CD4-positive, alpha-beta memory T cell (primary cell): Measurements from ENCODE around the gene DPF3. TPM values are rescaled to one million over a fixed set of nuclear protein-coding genes. Genes with fewer than 3 reads are reported as not detected.

Experiments used
- CTCF ChIA-PET: fragments of 350-600 bp; sonication (Branson Sonifier 250); formaldehyde crosslinking; loops from one replicate; lab custom pipeline; 2021; ENCODE audit warnings: inconsistent platforms; ENCODE audit not compliant: partially characterized antibody; lab: Charles Lee
- POLR2A ChIA-PET: fragments of 350-600 bp; sonication (Branson Sonifier 250); formaldehyde crosslinking; loops from one replicate; lab custom pipeline; 2021; ENCODE audit not compliant: partially characterized antibody; lab: Charles Lee
- DNase-seq, 5 donors: peaks; one replicate each; pipeline versions ENCODE4 v3.0.0 to v3.0.0-alpha.2; 2020 to 2022; ENCODE audit warnings: mixed read lengths in 1 of 5
- H3K27ac ChIP-seq: one replicate; pipeline ENCODE4 v1.7.0; 2013; ENCODE audit warnings: low read depth, low read length
- H3K27me3 ChIP-seq: 2 replicates; pipeline ENCODE4 v1.7.0; 2013; ENCODE audit warnings: mild to moderate bottlenecking, low read length, moderate library complexity; ENCODE audit not compliant: insufficient read depth
- H3K36me3 ChIP-seq: 2 replicates; pipeline ENCODE4 v1.7.0; 2013; ENCODE audit warnings: mild to moderate bottlenecking, low read length, moderate library complexity; ENCODE audit not compliant: insufficient read depth
- H3K4me1 ChIP-seq: 2 replicates; pipeline ENCODE4 v1.7.0; 2013; ENCODE audit warnings: mild to moderate bottlenecking, low read length, moderate library complexity; ENCODE audit not compliant: insufficient read depth
- H3K4me3 ChIP-seq, 2 donors: one replicate each; pipeline ENCODE4 v1.7.0; 2013; ENCODE audit warnings: low read length in 2 of 2, mild to moderate bottlenecking in 1 of 2
- H3K9me3 ChIP-seq, 2 donors: one replicate each; pipeline ENCODE4 v1.7.0; 2013; ENCODE audit warnings: low read length in 2 of 2, control low read depth in 1 of 2; ENCODE audit not compliant: control insufficient read depth in 1 of 2
- H3K27ac Mint-ChIP-seq, 7 donors: one replicate each; pipeline ENCODE4 v1.8.0; 2020 to 2021; ENCODE audit warnings: mixed read lengths in 7 of 7, mild to moderate bottlenecking in 6 of 7, inconsistent platforms in 3 of 7, moderate library complexity in 3 of 7
- H3K27me3 Mint-ChIP-seq, 2 donors: one replicate each; pipeline ENCODE4 v1.8.0; 2020 to 2021; ENCODE audit warnings: mixed read lengths in 2 of 2
- H3K36me3 Mint-ChIP-seq, 2 donors: one replicate each; pipeline ENCODE4 v1.8.0; 2020 to 2021; ENCODE audit warnings: mixed read lengths in 2 of 2, inconsistent platforms in 1 of 2, mild to moderate bottlenecking in 1 of 2
- H3K4me1 Mint-ChIP-seq, 4 donors: one replicate each; pipeline ENCODE4 v1.8.0; 2020 to 2021; ENCODE audit warnings: mixed read lengths in 4 of 4, mild to moderate bottlenecking in 1 of 4
- H3K4me3 Mint-ChIP-seq, 8 donors: one replicate each; pipeline ENCODE4 v1.8.0; 2020 to 2021; ENCODE audit warnings: mixed read lengths in 8 of 8, mild to moderate bottlenecking in 7 of 8, moderate library complexity in 6 of 8, inconsistent platforms in 3 of 8
- H3K9me3 Mint-ChIP-seq, 8 donors: one replicate each; pipeline ENCODE4 v1.8.0; 2020 to 2021; ENCODE audit warnings: mixed read lengths in 8 of 8, mild to moderate bottlenecking in 5 of 8, inconsistent platforms in 3 of 8, moderate library complexity in 1 of 8
- intact Hi-C: fragments of 100-400 bp; cut with micrococcal nuclease; formaldehyde crosslinking; loops from one replicate; pipeline ENCODE4 v1.15.1; 2023
- polyA plus RNA-seq, 2 donors: library from polyadenylated mRNA; unstranded; fragments of 300-500 nt; fragmentation: Illumina TruSeq; gene quantifications; one replicate each; pipeline ENCODE4 v1.2.3, GENCODE V29; 2021
- total RNA-seq, 2 experiments: library from RNA; stranded (reverse); gene quantifications; one replicate each; pipeline ENCODE4 v1.2.3, GENCODE V29; 2021

The DPF3 gene
- total and polyA plus RNA-seq, 4 experiments from 2014 or later = 0.25 to 0.35 TPM; not detected in 2

- Mint-ChIP-seq H3K27ac (no peak overlapping the region), H3K36me3 (no peaks in the 10 kb centered on the region), H3K9me3 (no peaks in the 10 kb centered on the region), H3K27me3 (peaks cover 1 to 6% of the 10 kb centered on the region in 2 donors), H3K4me1 (peaks cover 0 to 3% (median under 1%) of the 10 kb centered on the region in 4 donors), H3K4me3 (no peak overlapping the region)
- H3K4me1 ChIP-seq = no peaks in the 10 kb centered on the region
- H3K36me3 ChIP-seq = no peaks in the 10 kb centered on the region
- no peak overlapping the region for H3K27ac ChIP-seq
- DNase-seq = no peak
- no peaks in the 10 kb centered on the region for H3K27me3 ChIP-seq
- no peaks in the 10 kb centered on the region for H3K9me3 ChIP-seq
- intact Hi-C loops = no loop called here
- H3K4me3 ChIP-seq = no peak overlapping the region
- CTCF ChIA-PET = interaction anchor here (0.6 to 1.4 kb wide), 2 partner anchors 85 to 549 kb away, joined by 3 read pairs; no protein-coding TSS in a partner anchor
- POLR2A ChIA-PET = no interaction called here
These were observed 30.5 kb downstream of the DPF3 start for GRCh38 chr14:72863216-72864006.

- CTCF ChIA-PET = no interaction called here
- POLR2A ChIA-PET = no interaction called here
- Mint-ChIP-seq H3K4me3 (no peak overlapping the region), H3K27ac (no peak overlapping the region), H3K9me3 (no peaks in the 10 kb centered on the region), H3K27me3 (peaks cover 0 to 4% of the 10 kb centered on the region in 2 donors), H3K36me3 (no peaks in the 10 kb centered on the region), H3K4me1 (peaks cover 0 to 3% (median under 1%) of the 10 kb centered on the region in 4 donors)
- H3K36me3 ChIP-seq = no peaks in the 10 kb centered on the region
- no peaks in the 10 kb centered on the region for H3K9me3 ChIP-seq
- DNase-seq = no peak
- intact Hi-C loops = no loop called here
- no peaks in the 10 kb centered on the region for H3K27me3 ChIP-seq
- no peaks in the 10 kb centered on the region for H3K4me1 ChIP-seq
- H3K27ac ChIP-seq = no peak overlapping the region
- H3K4me3 ChIP-seq = no peak overlapping the region
These were observed 37.2 kb downstream of the DPF3 start for GRCh38 chr14:72856530-72857266.

- POLR2A ChIA-PET = no interaction called here
- H3K27ac Mint-ChIP-seq = no peak overlapping the region
These were observed 38.0 kb downstream of the DPF3 start for GRCh38 chr14:72855913-72856312.

DNA sequence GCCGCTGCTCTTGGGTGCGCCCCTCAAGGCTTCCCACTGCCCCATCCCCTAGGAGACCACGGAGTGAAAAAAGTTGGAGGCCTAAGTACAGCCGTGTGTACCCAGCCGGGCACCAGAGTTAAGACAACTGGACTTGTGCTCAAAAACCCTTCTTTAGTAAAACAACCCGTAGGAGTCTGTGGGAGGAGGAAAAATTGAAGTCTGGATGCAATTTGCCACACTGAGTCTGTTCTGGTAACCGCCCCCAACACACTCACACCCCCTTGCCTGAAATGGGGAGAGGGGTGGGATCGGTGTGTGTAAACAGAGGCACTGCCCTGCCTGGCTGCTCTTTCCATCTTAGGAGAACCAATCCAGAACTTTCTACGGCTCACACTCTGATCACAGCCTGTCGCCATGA lies 41.7 kb downstream of the DPF3 start:
- H3K4me3 ChIP-seq = no peak overlapping the region
- peaks cover 0 to 1% (median 0%) of the 10 kb centered on the region in 4 donors for H3K4me1 Mint-ChIP-seq
- H3K9me3 ChIP-seq = no peaks in the 10 kb centered on the region
- no peak overlapping the region for H3K27ac ChIP-seq
- POLR2A ChIA-PET = no interaction called here
- intact Hi-C loops = no loop called here
- CTCF ChIA-PET = no interaction called here
- H3K27ac Mint-ChIP-seq = no peak overlapping the region
- H3K9me3 Mint-ChIP-seq = no peaks in the 10 kb centered on the region
- H3K27me3 Mint-ChIP-seq = peaks cover 4 to 5% of the 10 kb centered on the region in 2 donors
- H3K36me3 ChIP-seq = no peaks in the 10 kb centered on the region
- H3K27me3 ChIP-seq = no peaks in the 10 kb centered on the region
- H3K4me1 ChIP-seq = no peaks in the 10 kb centered on the region
- H3K4me3 Mint-ChIP-seq = no peak overlapping the region
- DNase-seq = no peak
- no peaks in the 10 kb centered on the region for H3K36me3 Mint-ChIP-seq

More at GRCh38 chr14:72855913-72856312, 38.0 kb downstream of the DPF3 start:
- Mint-ChIP-seq H3K36me3 (no peaks in the 10 kb centered on the region), H3K4me3 (no peak overlapping the region), H3K9me3 (no peaks in the 10 kb centered on the region), H3K27me3 (peaks cover 3% of the 10 kb centered on the region in 2 donors), H3K4me1 (peaks cover 0 to 1% (median under 1%) of the 10 kb centered on the region in 4 donors)
- Histone ChIP-seq H3K4me1 (no peaks in the 10 kb centered on the region), H3K27me3 (no peaks in the 10 kb centered on the region), H3K9me3 (no peaks in the 10 kb centered on the region), H3K27ac (no peak overlapping the region), H3K36me3 (no peaks in the 10 kb centered on the region), H3K4me3 (no peak overlapping the region)
- intact Hi-C loops = no loop called here
- no peak for DNase-seq
- CTCF ChIA-PET = interaction anchor here (1.2 kb wide), 1 partner anchor 49 kb away, joined by 3 read pairs; no protein-coding TSS in a partner anchor

DNA sequence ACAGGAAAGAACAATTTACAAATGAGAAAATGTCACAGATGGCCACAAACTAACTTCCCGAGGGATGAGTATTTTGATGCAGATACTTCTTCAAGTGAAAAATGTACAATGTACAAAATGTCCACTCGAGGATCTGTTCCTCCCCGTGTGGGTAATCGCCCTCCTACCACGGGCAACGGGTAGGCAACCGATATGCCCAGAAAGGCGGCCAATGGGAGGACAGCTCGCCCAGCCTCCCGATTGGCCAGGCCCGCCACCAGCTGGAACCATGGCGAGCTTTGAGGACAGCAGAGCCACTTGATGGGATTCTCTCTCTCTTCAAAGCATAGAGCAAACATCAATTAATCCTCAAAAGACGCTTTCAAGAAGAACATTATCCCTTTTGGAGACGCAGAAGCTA lies 42.3 kb downstream of the DPF3 start:
- Histone ChIP-seq H3K36me3 (no peaks in the 10 kb centered on the region), H3K27ac (no peak overlapping the region), H3K27me3 (no peaks in the 10 kb centered on the region), H3K4me1 (no peaks in the 10 kb centered on the region), H3K9me3 (no peaks in the 10 kb centered on the region), H3K4me3 (no peak overlapping the region)
- ChIA-PET POLR2A (no interaction called here), CTCF (no interaction called here)
- no peak for DNase-seq
- Mint-ChIP-seq H3K27me3 (peaks cover 4 to 5% of the 10 kb centered on the region in 2 donors), H3K4me1 (peaks cover 0 to 1% (median 0%) of the 10 kb centered on the region in 4 donors), H3K9me3 (no peaks in the 10 kb centered on the region), H3K36me3 (no peaks in the 10 kb centered on the region), H3K27ac (peak overlapping the region in 1 of 7 donors; percentile 43), H3K4me3 (no peak overlapping the region)
- intact Hi-C loops = no loop called here

DNA sequence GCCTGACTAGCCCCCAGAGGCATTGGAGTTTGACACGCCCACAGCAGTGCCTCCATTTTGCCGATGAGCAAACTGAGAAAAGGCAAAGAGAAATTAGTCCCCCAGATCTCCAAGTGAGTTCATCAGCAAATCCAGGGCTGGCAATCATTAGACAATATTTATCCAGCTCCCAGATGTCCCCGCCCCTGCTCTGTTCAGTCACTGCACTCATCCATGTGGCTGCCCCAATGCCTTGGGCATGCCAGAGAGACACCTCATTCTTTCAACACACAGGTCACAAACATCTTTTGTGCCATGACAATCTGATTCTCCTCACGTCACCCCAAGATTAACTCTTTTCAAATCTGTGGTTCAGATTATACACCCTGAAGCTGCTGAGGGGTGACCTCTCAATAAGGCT lies 43.5 kb downstream of the DPF3 start:
- Histone ChIP-seq H3K27me3 (no peaks in the 10 kb centered on the region), H3K4me1 (no peaks in the 10 kb centered on the region), H3K36me3 (no peaks in the 10 kb centered on the region), H3K27ac (no peak overlapping the region), H3K9me3 (no peaks in the 10 kb centered on the region), H3K4me3 (no peak overlapping the region)
- Mint-ChIP-seq H3K9me3 (no peaks in the 10 kb centered on the region), H3K4me3 (no peak overlapping the region), H3K27me3 (peaks cover 4 to 5% of the 10 kb centered on the region in 2 donors), H3K36me3 (no peaks in the 10 kb centered on the region), H3K4me1 (peaks cover 0 to 1% (median 0%) of the 10 kb centered on the region in 4 donors), H3K27ac (no peak overlapping the region)
- no peak for DNase-seq
- intact Hi-C loops = no loop called here
- POLR2A ChIA-PET = no interaction called here
- CTCF ChIA-PET = no interaction called here

DNA sequence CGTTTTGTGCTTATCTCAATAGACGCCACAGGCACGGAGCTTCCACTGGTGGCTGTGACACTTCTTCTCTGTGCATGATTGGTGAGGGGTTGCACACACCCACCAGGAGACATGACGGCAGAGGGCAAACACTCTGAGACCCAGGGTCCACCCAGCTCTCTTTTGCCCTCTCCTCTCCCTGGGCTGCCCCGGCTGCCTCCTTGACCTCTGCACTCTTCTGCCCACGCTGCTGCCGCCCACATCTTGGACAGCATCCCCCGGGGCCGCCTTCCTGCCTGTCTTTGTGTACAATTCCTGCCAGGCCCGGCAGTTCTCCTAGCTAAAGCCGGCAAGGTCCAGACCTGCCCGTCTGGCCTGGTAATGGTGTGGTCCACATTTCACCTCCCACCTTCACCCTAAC lies 44.7 kb downstream of the DPF3 start:
- Histone ChIP-seq H3K4me3 (no peak overlapping the region), H3K27me3 (no peaks in the 10 kb centered on the region), H3K4me1 (no peaks in the 10 kb centered on the region), H3K27ac (no peak overlapping the region), H3K9me3 (no peaks in the 10 kb centered on the region), H3K36me3 (no peaks in the 10 kb centered on the region)
- Mint-ChIP-seq H3K36me3 (no peaks in the 10 kb centered on the region), H3K27ac (no peak overlapping the region), H3K27me3 (peaks cover 4 to 5% of the 10 kb centered on the region in 2 donors), H3K9me3 (no peaks in the 10 kb centered on the region), H3K4me3 (no peak overlapping the region), H3K4me1 (peaks cover 0 to 1% (median 0%) of the 10 kb centered on the region in 4 donors)
- ChIA-PET POLR2A (no interaction called here), CTCF (no interaction called here)
- intact Hi-C loops = no loop called here
- no peak for DNase-seq
